ENCODE results near the gene CBLN4. TPM values are rescaled to one million over a fixed set of nuclear protein-coding genes. Genes with fewer than 3 reads are reported as not detected.

CBLN4 gene
- total RNA-seq, 4 donors from 2014 or later: 0.63 TPM; not detected in 3

- DNase-seq: peak in 1 of 2 donors; percentile 33
- Histone ChIP-seq H3K27ac (no peak overlapping the region), H3K36me3 (no peaks in the 10 kb centered on the region), H3K9me3 (no peaks in the 10 kb centered on the region), H3K4me1 (peaks cover 10 to 12% of the 10 kb centered on the region in 2 donors), H3K4me3 (replicated peaks in 1 of 3) (no peak overlapping the region), H3K27me3 (no peaks in the 10 kb centered on the region)
- intact Hi-C loops (cut with DNase I): no loop called here
- 28 to 34% methylated on average over 2 of the region's 2 CpGs for WGBS, 2 donors
- TF ChIP-seq CTCF (IDR thresholded peaks at IDR 0.05) (peak in 2 of 6 experiments; percentile 10 to 16), POLR2A (IDR thresholded peaks at IDR 0.05) (no peak)
These were observed 12.2 kb upstream of the CBLN4 start for GRCh38 chr20:56017560-56017959.

- WGBS, 2 donors: 95 to 97% methylated on average over 5 of the region's 5 CpGs
- no peak for TF ChIP-seq POLR2A (IDR thresholded peaks at IDR 0.05)
- TF ChIP-seq CTCF (IDR thresholded peaks at IDR 0.05): no peak
- DNase-seq: no peak
- no peaks in the 10 kb centered on the region for H3K9me3 ChIP-seq
- no peak overlapping the region for H3K27ac ChIP-seq
- H3K4me3 ChIP-seq (replicated peaks in 1 of 3): no peak overlapping the region
- H3K4me1 ChIP-seq: peaks cover 10 to 12% of the 10 kb centered on the region in 2 donors
- intact Hi-C loops (cut with DNase I): no loop called here
- no peaks in the 10 kb centered on the region for H3K27me3 ChIP-seq
- no peaks in the 10 kb centered on the region for H3K36me3 ChIP-seq
These were observed 9.7 kb upstream of the CBLN4 start for GRCh38 chr20:56014998-56015397.

GRCh38 chr20:56014151-56014550, 8.8 kb upstream of the CBLN4 start:
- intact Hi-C loops (cut with DNase I): no loop called here

GRCh38 chr20:56004611-56005388, 519 bp downstream of the CBLN4 start:
- no peaks in the 10 kb centered on the region for H3K9me3 ChIP-seq
- intact Hi-C loops (cut with DNase I): no loop called here
- no peak overlapping the region for H3K27ac ChIP-seq
- peaks cover 10 to 23% of the 10 kb centered on the region in 2 donors for H3K4me1 ChIP-seq
- H3K27me3 ChIP-seq: peaks cover 18% of the 10 kb centered on the region
- no peak for TF ChIP-seq CTCF (IDR thresholded peaks at IDR 0.05)
- no peak for TF ChIP-seq POLR2A (IDR thresholded peaks at IDR 0.05)
- 5 to 16% methylated on average over 6 to 35 of the region's 70 CpGs for WGBS, 2 donors
- H3K36me3 ChIP-seq: no peaks in the 10 kb centered on the region
- no peak overlapping the region for H3K4me3 ChIP-seq (replicated peaks in 1 of 3)
- no peak for DNase-seq

More at GRCh38 chr20:56014151-56014550, 8.8 kb upstream of the CBLN4 start:
- Histone ChIP-seq H3K4me3 (replicated peaks in 1 of 3) (no peak overlapping the region), H3K9me3 (no peaks in the 10 kb centered on the region), H3K27me3 (no peaks in the 10 kb centered on the region), H3K4me1 (peaks cover 10 to 12% of the 10 kb centered on the region in 2 donors), H3K36me3 (no peaks in the 10 kb centered on the region), H3K27ac (no peak overlapping the region)
- TF ChIP-seq POLR2A (IDR thresholded peaks at IDR 0.05): no peak
- no peak for TF ChIP-seq CTCF (IDR thresholded peaks at IDR 0.05)
- WGBS, 2 donors: 76 to 86% methylated on average over 2 of the region's 2 CpGs
- DNase-seq: no peak

- DNase-seq: peak; percentile 59 to 77
- Histone ChIP-seq H3K27me3 (peaks cover 18% of the 10 kb centered on the region), H3K4me3 (replicated peaks in 1 of 3) (no peak overlapping the region), H3K4me1 (peaks cover 10 to 23% of the 10 kb centered on the region in 2 donors), H3K27ac (no peak overlapping the region), H3K9me3 (no peaks in the 10 kb centered on the region), H3K36me3 (no peaks in the 10 kb centered on the region)
- intact Hi-C loops (cut with DNase I): no loop called here
- 0 to 1% methylated on average over 5 to 20 of the region's 41 CpGs for WGBS, 2 donors
- TF ChIP-seq CTCF (IDR thresholded peaks at IDR 0.05) (peak in 1 of 6 experiments; percentile 15), POLR2A (IDR thresholded peaks at IDR 0.05) (no peak)
These were observed 1.3 kb downstream of the CBLN4 start for GRCh38 chr20:56004007-56004406.

Data from thyroid gland (tissue), 4 donors.